HepG2 (cell line): ENCODE results near the gene TOX2. TPM values are rescaled to one million over a fixed set of nuclear protein-coding genes. Genes with fewer than 3 reads are reported as not detected.
A peak's percentile ranks its signal among the peaks of the same experiment; 100 is the strongest.

Experiments
- MBNL3 ChIP-seq: fragments of 250-450 bp; sonication (Bioruptor Pico); conservative IDR thresholded peaks from 2 replicates; pipeline ENCODE4 v1.8.0; 2022; ENCODE audit warnings: mild to moderate bottlenecking, inconsistent platforms
- NFRKB ChIP-seq: fragments of 450-650 bp; IDR thresholded peaks from 2 replicates; pipeline ENCODE4 v1.6.1; 2017
- SUZ12 ChIP-seq: fragments of 150-350 bp; IDR thresholded peaks from 2 replicates; pipeline ENCODE4 v1.6.1; 2014; ENCODE audit warnings: low read depth, low read length
- ZNF296 ChIP-seq: sonication (generic); formaldehyde crosslinking; conservative IDR thresholded peaks from 2 replicates; pipeline ENCODE4 v1.5.0; 2020; ENCODE audit warnings: mild to moderate bottlenecking, missing genetic modification reagents
- ZNF33A ChIP-seq: sonication (generic); formaldehyde crosslinking; IDR thresholded peaks from 2 replicates; pipeline ENCODE4 v1.5.1; 2020; ENCODE audit warnings: missing genetic modification reagents, mild to moderate bottlenecking, moderate library complexity, borderline replicate concordance
- ZNF567 ChIP-seq: sonication (generic); formaldehyde crosslinking; IDR thresholded peaks from 2 replicates; pipeline ENCODE4 v1.8.1; 2023; ENCODE audit warnings: mild to moderate bottlenecking, missing genetic modification reagents, borderline replicate concordance
- ZNF674 ChIP-seq: sonication (generic); formaldehyde crosslinking; IDR thresholded peaks from 2 replicates; pipeline ENCODE4 v1.5.0; 2020; ENCODE audit warnings: low read depth, mild to moderate bottlenecking, missing genetic modification reagents
- ZNF724P ChIP-seq: sonication (generic); formaldehyde crosslinking; IDR thresholded peaks from 2 replicates; pipeline ENCODE4 v1.8.0; 2022; ENCODE audit warnings: missing genetic modification reagents, borderline replicate concordance
- polyA plus RNA-seq, 8 experiments: library from polyadenylated mRNA; depleted of rRNA in 3 of 8; stranded (reverse) in 7 of 8; unstranded in 1 of 8; fragments of >200 nt; fragmentation: Illumina TruSeq in 4 of 8; extraction: Trizol in 4 of 8; gene quantifications; 2 replicates each; pipeline versions ENCODE4 v1.2.1 to v1.2.3, GENCODE V29; 2011 to 2016; ENCODE audit warnings: low read depth in 4 of 8, missing spikeins in 1 of 8, mixed read lengths in 1 of 8; ENCODE audit not compliant: insufficient read depth in 1 of 8
- total RNA-seq, 5 experiments: library from RNA; depleted of rRNA; stranded (reverse); fragments of >200 nt; fragmentation: Illumina TruSeq; extraction: Trizol; gene quantifications; 2 replicates each; pipeline ENCODE4 v1.2.3, GENCODE V29; 2016; ENCODE audit warnings: low read depth in 1 of 5
- TF ChIP-seq, protein P1 (sequence below): sonication (generic); formaldehyde crosslinking; IDR thresholded peaks from 2 replicates; pipeline ENCODE4 v1.5.0; 2020; ENCODE audit warnings: mild to moderate bottlenecking, missing genetic modification reagents, moderate library complexity
- TF ChIP-seq, protein P2 (sequence below): sonication (generic); formaldehyde crosslinking; IDR thresholded peaks from 2 replicates; pipeline ENCODE4 v1.4.0; 2020; ENCODE audit warnings: missing genetic modification reagents
- TF ChIP-seq, protein P3 (sequence below): sonication (generic); formaldehyde crosslinking; IDR thresholded peaks from 2 replicates; pipeline ENCODE4 v1.8.0; 2022; ENCODE audit warnings: missing genetic modification reagents, mild to moderate bottlenecking, moderate library complexity, borderline replicate concordance
- TF ChIP-seq, protein P4 (sequence below): sonication (generic); formaldehyde crosslinking; IDR thresholded peaks from 2 replicates; pipeline ENCODE4 v1.5.0; 2020; ENCODE audit warnings: mild to moderate bottlenecking, missing genetic modification reagents
- TF ChIP-seq, protein P5 (sequence below), 2 experiments: sonication (generic) in 1 of 2; formaldehyde crosslinking in 1 of 2; IDR thresholded peaks; 2 replicates each; pipeline versions ENCODE4 v1.5.1 to v1.6.1; 2011 to 2020; ENCODE audit warnings: borderline replicate concordance in 1 of 2, low read depth in 1 of 2, low read length in 1 of 2, mild to moderate bottlenecking in 1 of 2, missing genetic modification reagents in 1 of 2, moderate library complexity in 1 of 2

Gene TOX2
- total and polyA plus RNA-seq, 2 of the 13 experiments (the other 11 are each of a cell fraction or from before 2014, with no cell fraction given), result not detected

DNA sequence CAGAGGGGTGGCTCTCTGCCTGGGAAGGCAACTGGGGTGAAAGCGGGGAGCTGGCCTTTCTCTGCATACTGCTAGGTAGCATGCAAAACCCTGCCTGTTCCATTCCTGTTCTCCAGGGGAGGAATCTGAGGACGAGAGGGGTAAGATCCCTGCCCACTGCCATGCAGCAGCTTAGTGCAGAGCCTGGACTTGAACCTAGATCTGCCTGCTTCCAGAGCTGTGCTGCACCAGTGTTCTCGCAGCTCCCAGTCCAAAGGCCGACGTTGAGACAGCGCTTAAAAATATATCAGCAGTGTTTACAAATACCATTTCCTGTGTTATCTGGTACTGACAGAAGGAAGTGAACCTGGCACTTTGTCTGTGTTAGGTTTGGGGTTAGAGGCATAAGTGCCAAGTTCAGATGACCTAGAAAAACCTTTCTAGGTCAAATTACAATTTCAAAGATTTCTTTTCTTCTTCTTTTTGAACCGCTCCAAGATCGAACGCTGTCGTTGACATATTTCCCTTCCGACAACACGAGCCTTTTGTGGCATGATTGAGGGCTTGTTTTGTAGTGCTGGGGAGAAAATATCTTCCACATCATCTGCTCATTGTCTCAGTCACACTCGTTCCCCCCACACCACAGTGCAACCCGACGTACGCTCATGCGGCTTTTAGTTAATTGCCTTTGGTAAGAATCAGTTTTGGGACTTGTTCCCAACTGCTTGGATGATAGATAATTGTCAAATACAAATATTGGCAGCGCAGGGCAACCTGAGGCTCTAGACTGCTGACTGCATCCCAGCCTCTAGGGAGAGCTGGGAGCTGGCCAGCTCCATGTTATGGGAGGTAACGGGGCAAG, 44.6 kb downstream of the TOX2 start (continued):
- TF ChIP-seq, protein P1, sequence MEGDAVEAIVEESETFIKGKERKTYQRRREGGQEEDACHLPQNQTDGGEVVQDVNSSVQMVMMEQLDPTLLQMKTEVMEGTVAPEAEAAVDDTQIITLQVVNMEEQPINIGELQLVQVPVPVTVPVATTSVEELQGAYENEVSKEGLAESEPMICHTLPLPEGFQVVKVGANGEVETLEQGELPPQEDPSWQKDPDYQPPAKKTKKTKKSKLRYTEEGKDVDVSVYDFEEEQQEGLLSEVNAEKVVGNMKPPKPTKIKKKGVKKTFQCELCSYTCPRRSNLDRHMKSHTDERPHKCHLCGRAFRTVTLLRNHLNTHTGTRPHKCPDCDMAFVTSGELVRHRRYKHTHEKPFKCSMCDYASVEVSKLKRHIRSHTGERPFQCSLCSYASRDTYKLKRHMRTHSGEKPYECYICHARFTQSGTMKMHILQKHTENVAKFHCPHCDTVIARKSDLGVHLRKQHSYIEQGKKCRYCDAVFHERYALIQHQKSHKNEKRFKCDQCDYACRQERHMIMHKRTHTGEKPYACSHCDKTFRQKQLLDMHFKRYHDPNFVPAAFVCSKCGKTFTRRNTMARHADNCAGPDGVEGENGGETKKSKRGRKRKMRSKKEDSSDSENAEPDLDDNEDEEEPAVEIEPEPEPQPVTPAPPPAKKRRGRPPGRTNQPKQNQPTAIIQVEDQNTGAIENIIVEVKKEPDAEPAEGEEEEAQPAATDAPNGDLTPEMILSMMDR (CRISPR knock-in tag), result no peak
- TF ChIP-seq ZNF296 (CRISPR knock-in tag), result no peak
- TF ChIP-seq, protein P2, sequence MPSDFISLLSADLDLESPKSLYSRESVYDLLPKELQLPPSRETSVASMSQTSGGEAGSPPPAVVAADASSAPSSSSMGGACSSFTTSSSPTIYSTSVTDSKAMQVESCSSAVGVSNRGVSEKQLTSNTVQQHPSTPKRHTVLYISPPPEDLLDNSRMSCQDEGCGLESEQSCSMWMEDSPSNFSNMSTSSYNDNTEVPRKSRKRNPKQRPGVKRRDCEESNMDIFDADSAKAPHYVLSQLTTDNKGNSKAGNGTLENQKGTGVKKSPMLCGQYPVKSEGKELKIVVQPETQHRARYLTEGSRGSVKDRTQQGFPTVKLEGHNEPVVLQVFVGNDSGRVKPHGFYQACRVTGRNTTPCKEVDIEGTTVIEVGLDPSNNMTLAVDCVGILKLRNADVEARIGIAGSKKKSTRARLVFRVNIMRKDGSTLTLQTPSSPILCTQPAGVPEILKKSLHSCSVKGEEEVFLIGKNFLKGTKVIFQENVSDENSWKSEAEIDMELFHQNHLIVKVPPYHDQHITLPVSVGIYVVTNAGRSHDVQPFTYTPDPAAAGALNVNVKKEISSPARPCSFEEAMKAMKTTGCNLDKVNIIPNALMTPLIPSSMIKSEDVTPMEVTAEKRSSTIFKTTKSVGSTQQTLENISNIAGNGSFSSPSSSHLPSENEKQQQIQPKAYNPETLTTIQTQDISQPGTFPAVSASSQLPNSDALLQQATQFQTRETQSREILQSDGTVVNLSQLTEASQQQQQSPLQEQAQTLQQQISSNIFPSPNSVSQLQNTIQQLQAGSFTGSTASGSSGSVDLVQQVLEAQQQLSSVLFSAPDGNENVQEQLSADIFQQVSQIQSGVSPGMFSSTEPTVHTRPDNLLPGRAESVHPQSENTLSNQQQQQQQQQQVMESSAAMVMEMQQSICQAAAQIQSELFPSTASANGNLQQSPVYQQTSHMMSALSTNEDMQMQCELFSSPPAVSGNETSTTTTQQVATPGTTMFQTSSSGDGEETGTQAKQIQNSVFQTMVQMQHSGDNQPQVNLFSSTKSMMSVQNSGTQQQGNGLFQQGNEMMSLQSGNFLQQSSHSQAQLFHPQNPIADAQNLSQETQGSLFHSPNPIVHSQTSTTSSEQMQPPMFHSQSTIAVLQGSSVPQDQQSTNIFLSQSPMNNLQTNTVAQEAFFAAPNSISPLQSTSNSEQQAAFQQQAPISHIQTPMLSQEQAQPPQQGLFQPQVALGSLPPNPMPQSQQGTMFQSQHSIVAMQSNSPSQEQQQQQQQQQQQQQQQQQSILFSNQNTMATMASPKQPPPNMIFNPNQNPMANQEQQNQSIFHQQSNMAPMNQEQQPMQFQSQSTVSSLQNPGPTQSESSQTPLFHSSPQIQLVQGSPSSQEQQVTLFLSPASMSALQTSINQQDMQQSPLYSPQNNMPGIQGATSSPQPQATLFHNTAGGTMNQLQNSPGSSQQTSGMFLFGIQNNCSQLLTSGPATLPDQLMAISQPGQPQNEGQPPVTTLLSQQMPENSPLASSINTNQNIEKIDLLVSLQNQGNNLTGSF, result no peak
- no peak for TF ChIP-seq ZNF33A (CRISPR knock-in tag)
- TF ChIP-seq MBNL3 (CRISPR knock-in tag), result no peak
- no peak for TF ChIP-seq NFRKB
- TF ChIP-seq ZNF567, result no peak
- TF ChIP-seq ZNF724P (CRISPR knock-in tag), result no peak
- TF ChIP-seq ZNF674 (CRISPR knock-in tag), result no peak
- TF ChIP-seq, protein P3, sequence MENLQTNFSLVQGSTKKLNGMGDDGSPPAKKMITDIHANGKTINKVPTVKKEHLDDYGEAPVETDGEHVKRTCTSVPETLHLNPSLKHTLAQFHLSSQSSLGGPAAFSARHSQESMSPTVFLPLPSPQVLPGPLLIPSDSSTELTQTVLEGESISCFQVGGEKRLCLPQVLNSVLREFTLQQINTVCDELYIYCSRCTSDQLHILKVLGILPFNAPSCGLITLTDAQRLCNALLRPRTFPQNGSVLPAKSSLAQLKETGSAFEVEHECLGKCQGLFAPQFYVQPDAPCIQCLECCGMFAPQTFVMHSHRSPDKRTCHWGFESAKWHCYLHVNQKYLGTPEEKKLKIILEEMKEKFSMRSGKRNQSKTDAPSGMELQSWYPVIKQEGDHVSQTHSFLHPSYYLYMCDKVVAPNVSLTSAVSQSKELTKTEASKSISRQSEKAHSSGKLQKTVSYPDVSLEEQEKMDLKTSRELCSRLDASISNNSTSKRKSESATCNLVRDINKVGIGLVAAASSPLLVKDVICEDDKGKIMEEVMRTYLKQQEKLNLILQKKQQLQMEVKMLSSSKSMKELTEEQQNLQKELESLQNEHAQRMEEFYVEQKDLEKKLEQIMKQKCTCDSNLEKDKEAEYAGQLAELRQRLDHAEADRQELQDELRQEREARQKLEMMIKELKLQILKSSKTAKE (CRISPR knock-in tag), result peak; percentile 92
- TF ChIP-seq, protein P4, sequence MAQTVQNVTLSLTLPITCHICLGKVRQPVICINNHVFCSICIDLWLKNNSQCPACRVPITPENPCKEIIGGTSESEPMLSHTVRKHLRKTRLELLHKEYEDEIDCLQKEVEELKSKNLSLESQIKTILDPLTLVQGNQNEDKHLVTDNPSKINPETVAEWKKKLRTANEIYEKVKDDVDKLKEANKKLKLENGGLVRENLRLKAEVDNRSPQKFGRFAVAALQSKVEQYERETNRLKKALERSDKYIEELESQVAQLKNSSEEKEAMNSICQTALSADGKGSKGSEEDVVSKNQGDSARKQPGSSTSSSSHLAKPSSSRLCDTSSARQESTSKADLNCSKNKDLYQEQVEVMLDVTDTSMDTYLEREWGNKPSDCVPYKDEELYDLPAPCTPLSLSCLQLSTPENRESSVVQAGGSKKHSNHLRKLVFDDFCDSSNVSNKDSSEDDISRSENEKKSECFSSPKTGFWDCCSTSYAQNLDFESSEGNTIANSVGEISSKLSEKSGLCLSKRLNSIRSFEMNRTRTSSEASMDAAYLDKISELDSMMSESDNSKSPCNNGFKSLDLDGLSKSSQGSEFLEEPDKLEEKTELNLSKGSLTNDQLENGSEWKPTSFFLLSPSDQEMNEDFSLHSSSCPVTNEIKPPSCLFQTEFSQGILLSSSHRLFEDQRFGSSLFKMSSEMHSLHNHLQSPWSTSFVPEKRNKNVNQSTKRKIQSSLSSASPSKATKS (CRISPR knock-in tag), result no peak
- TF ChIP-seq, protein P5, sequence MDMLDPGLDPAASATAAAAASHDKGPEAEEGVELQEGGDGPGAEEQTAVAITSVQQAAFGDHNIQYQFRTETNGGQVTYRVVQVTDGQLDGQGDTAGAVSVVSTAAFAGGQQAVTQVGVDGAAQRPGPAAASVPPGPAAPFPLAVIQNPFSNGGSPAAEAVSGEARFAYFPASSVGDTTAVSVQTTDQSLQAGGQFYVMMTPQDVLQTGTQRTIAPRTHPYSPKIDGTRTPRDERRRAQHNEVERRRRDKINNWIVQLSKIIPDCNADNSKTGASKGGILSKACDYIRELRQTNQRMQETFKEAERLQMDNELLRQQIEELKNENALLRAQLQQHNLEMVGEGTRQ (IDR thresholded peaks at IDR 0.05; ENCODE audit: low read depth, low read length), result no peak
- TF ChIP-seq, protein P5 (CRISPR knock-in tag; IDR thresholded peaks at IDR 0.05; ENCODE audit: borderline replicate concordance), result no peak
- TF ChIP-seq SUZ12, result no peak
